GM18505 (cell line): ENCODE measurements around the gene TRMT5.

Source experiments
- ATAC-seq: cut with Tn5 transposase; IDR thresholded peaks from one replicate; pipeline ENCODE4 v1.9.1; 2021; ENCODE audit not compliant: unreplicated experiment
- POLR2A ChIP-seq: IDR thresholded peaks from 4 replicates; pipeline ENCODE4 v1.6.1; 2011; ENCODE audit warnings: borderline replicate concordance; ENCODE audit not compliant: insufficient read depth, insufficient read length; ENCODE audit errors: extremely low read depth

TRMT5 gene

DNA sequence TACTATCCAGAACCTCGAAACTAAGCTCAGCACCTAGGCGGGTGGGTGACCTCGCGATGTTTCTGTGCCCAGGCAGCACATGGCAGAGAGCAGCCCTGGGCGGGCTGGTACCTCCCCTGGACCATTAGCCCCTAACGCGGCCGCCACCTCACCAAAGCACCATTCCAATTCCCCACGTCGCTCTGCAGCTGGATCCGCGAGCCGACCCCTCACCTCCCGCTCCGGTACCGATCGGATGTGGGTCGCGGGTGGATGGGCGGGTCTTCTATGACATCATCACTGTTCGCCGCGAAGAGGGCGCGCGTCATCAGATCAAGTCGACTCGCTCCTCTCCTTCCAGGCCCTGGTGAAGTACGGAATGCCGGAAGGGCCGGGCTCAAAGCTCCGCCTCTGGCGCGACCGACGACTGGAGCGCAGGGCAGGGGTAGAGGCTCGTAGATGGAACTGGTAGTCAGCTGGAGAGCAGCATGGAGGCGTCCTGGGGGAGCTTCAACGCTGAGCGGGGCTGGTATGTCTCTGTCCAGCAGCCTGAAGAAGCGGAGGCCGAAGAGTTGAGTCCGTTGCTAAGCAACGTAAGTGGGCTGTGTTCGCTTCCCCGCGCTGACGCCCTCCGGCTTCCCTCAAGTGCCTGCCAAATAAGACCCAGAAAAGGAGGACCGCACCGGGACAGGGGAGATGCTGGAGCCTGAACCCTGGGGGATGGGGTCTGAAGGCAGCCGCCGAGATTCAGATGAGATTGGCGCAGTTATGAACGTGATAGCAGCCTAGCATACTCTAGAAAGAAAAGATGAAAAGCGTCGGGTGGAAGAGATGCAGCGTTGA lies at the start of gene TRMT5, which contains the start of gene SLC38A6:
TSS of gene TRMT5 (minus strand) at position 269 of the 822 bp plus-strand sequence. CDS start at position 163, 106 bp downstream.
TSS of gene SLC38A6 (plus strand) at position 435 of the 822 bp plus-strand sequence. CDS start at position 468, 33 bp downstream.
- ATAC-seq: peak; percentile 90
- peak; percentile 77 for TF ChIP-seq POLR2A

GRCh38 chr14:61026526-61026925 lies 45.6 kb upstream of the TRMT5 start:
- TF ChIP-seq POLR2A: no peak
- ATAC-seq: no peak

DNA sequence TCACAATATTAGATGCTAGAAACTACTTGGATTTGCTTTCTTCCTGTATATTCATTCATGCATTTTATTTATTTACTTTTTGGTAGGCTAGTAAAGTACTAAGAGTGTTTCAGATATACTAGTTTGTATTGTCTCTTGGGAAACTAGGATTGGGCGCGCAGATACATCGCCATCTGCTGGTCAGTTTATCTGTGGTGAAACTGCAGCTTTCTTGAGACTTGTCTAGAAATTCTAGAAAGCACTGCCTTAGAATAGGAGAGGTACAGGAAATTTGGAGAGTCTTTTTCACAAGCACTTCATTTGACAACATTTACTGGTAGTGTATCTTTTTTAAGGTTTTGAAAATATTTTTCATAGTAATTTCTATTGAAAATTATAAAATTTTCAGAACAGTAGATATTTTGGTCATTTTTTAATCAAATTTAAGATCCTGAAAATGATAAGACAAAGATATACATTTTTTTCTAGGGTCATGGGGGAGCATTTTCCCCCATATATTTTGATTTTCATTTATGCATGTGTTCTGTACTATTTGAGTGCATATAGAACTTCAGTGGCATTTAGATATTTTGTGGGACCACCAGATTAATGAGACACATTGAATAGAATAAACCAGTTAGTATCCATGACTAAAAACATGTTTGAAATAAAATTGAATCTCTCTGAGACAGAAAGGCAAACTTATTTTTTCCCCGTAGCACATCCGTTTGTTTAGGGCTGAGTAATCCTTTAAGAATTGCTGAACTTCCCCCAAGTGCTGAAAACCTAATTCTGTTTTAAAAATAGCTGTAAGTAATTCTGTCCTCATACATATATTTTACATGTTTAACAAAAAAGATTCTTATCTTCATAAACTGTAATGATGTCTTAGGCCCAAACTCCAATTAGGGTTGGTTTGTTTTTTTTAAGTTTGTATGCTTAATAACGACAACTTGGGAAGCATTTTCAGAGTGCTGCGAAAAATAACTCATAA lies 44.7 kb upstream of the TRMT5 start:
- TF ChIP-seq POLR2A: no peak
- ATAC-seq: no peak

GRCh38 chr14:61019537-61019936 lies 38.7 kb upstream of the TRMT5 start:
- no peak for TF ChIP-seq POLR2A
- no peak for ATAC-seq

- ATAC-seq: no peak
- TF ChIP-seq POLR2A: no peak
Measured at GRCh38 chr14:61003571-61003970, 22.7 kb upstream of the TRMT5 start.

- no peak for TF ChIP-seq POLR2A
- ATAC-seq: no peak
Measured at GRCh38 chr14:60999536-60999935, 18.7 kb upstream of the TRMT5 start.

DNA sequence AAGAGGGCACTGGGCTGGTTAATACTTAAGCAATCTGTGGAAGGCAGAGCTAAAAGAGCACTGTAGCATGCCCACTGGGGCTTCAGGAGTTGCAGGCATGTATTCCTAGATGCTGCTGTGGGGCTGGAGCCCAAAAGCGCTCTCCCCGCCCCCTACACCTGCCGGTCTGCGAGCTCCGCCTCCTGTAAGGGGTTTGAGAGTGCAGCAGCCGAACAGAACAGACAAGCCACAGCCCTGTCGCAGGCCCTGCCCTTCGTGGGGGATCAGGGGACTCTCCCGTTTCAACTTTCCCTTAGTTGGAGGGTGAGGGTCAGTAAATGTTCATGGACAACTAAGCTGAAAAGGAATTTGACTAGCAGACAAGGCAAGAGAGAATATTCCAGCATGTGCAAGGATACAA lies 17.7 kb upstream of the TRMT5 start:
- ATAC-seq: no peak
- TF ChIP-seq POLR2A: no peak

GRCh38 chr14:60989599-60989998 lies 8.7 kb upstream of the TRMT5 start:
- TF ChIP-seq POLR2A: no peak
- ATAC-seq: no peak

- ATAC-seq: no peak
- TF ChIP-seq POLR2A: no peak
Measured at GRCh38 chr14:60986500-60986899, 5.6 kb upstream of the TRMT5 start.

GRCh38 chr14:60984196-60984595 lies 3.3 kb upstream of the TRMT5 start:
- TF ChIP-seq POLR2A: no peak
- ATAC-seq: no peak

DNA sequence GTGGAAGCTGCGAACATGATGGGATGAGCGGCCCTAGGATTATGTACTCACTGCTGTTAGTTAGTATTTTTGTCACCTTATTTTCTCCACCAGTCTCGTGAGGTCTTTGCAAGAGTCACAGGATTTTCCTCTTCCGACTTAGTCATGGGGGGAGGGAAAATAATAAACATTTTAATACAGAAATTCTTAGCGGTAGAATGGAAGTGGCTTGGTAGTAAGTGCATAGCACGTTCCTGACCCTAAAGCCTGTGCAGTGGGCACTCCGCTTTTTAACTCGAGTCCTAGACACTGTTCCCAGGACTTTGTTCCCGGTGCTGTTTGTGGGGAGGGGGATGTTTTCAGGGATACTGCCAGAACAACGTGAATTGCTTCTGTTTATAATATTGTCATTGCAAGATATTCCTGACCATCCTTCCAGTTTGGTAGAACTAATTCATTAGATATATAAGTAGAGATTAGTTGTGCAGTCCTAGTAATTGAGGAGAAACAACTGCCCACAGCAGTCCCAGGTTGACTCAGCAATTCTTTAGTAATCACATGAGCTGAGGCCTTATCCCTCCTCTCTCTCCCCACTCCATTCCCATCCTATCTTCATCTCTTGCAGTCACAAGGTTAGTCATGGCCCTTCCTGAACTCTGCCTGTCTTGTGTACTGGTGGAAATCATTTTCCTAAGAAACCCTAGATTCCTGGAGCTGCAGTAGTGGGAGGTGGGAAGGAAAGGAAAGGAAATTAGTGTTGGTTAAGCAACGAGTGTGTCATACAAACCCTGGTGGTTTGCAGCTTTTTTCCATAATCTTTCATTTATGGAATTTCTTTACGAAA lies 965 bp upstream of the TRMT5 start:
- TF ChIP-seq POLR2A: no peak
- ATAC-seq: no peak

DNA sequence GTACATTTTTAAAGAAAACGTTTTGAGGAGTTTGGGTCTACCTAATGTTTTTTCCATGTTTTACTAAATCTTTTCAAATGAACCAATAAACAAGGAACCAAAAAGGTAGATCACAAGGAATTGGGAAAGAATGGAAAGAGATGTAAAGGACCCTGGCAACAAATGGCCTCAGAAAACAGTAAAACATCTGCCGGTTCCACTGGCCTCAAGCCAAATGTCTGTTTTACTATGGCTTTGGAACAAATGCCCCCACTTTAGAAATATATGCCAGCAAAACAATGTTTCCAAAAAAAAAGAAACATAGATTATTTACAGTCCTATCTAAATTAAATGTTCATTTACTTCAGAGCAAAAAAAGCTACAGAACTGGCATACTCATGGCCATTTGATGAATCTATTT lies 3.0 kb downstream of the TRMT5 start:
- TF ChIP-seq POLR2A: no peak
- no peak for ATAC-seq

DNA sequence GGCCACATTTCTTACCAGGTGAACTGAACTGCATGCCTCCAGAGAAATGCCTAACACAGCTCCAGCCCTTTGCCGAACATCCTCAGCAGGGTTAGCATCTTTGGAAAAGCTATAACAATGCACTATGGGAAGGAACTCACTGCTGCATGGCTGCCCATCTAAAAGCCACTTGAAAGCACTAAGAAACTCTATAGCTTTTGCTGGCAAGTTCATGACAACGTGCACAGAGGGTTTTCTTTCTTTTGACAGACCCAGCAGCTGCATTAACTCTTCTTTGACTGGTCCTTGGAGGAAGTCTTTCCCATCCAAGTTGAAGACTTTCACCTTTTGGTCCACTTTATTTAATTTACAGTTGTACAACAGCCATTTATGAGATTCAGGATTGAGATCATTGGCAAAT lies 5.3 kb downstream of the TRMT5 start:
- ATAC-seq: no peak
- TF ChIP-seq POLR2A: no peak
